Kidney (tissue), 14 donors: Measurements from ENCODE around the gene HCAR2. TPM values are rescaled to one million over a fixed set of nuclear protein-coding genes. Genes with fewer than 3 reads are reported as not detected.

Experiments used
- DNase-seq, 5 donors: peaks; one replicate each; pipeline ENCODE4 v3.0.0-alpha.2; 2013 to 2020
- FAIRE-seq: peaks from 2 replicates; lab custom pipeline; 2012; peaks lifted over from hg19 to GRCh38; lab: Jason Lieb, UNC
- H3K27ac ChIP-seq, 2 donors: one replicate each; pipeline ENCODE4 v1.7.0; 2013; ENCODE audit warnings: low read depth in 2 of 2, low read length in 2 of 2, inconsistent platforms in 1 of 2
- H3K27me3 ChIP-seq: one replicate; pipeline ENCODE4 v1.7.1; 2013; ENCODE audit warnings: low read length, inconsistent platforms; ENCODE audit not compliant: control insufficient read depth, insufficient read depth
- H3K36me3 ChIP-seq, 3 donors: one replicate each; pipeline versions ENCODE4 v1.7.0 to v1.7.1; 2013; ENCODE audit warnings: low read length in 3 of 3, control low read depth in 1 of 3, inconsistent platforms in 1 of 3; ENCODE audit not compliant: insufficient read depth in 3 of 3, control insufficient read depth in 2 of 3
- H3K4me1 ChIP-seq, 3 donors: one replicate each; pipeline versions ENCODE4 v1.7.0 to v1.7.1; 2013; ENCODE audit warnings: low read length in 3 of 3, inconsistent platforms in 1 of 3, low read depth in 1 of 3; ENCODE audit not compliant: control insufficient read depth in 2 of 3, insufficient read depth in 2 of 3
- H3K4me3 ChIP-seq, 3 donors: one replicate each; pipeline versions ENCODE4 v1.7.0 to v1.8.1; 2013; ENCODE audit warnings: low read length in 3 of 3, control low read depth in 1 of 3, inconsistent platforms in 1 of 3
- H3K9ac ChIP-seq, 3 donors: one replicate each; pipeline versions ENCODE4 v1.7.0 to v1.7.1; 2013; ENCODE audit warnings: low read length in 3 of 3, control low read depth in 1 of 3, inconsistent platforms in 1 of 3
- H3K9me3 ChIP-seq, 3 donors: one replicate each; pipeline versions ENCODE4 v1.7.0 to v1.7.1; 2013; ENCODE audit warnings: low read length in 3 of 3, control low read depth in 1 of 3, inconsistent platforms in 1 of 3; ENCODE audit not compliant: control insufficient read depth in 2 of 3, insufficient read depth in 1 of 3
- CTCF ChIP-seq: IDR thresholded peaks from 3 replicates; pipeline ENCODE4 v1.5.1; 2012; ENCODE audit warnings: mild to moderate bottlenecking, moderate library complexity, borderline replicate concordance; ENCODE audit not compliant: insufficient read depth; ENCODE audit errors: extremely low read depth
- intact Hi-C: fragments of 100-400 bp; cut with DNase I; formaldehyde crosslinking; loops from one replicate; pipeline ENCODE4 v1.11.1; 2022
- polyA plus RNA-seq: library from polyadenylated mRNA; stranded (reverse); fragments of 350-450 nt; fragmentation: Illumina TruSeq; extraction: RNeasy Lipid Tissue Mini Kit (QIAGEN cat#74804); gene quantifications from one replicate; pipeline ENCODE4 v1.2.3, GENCODE V29; 2014; ENCODE audit warnings: low read depth, low replicate concordance; ENCODE audit not compliant: insufficient read depth
- total RNA-seq: library from RNA; stranded (reverse); fragmentation: NEBNext Ultra II Directional; extraction: Animal tissue kit (Norgen Biotek cat#: 25700); gene quantifications from one replicate; pipeline ENCODE4 v1.2.1, GENCODE V29; 2021
- donor health status: control.
- donor health status: control.
- donor health status: control.
- donor health status: control.
- donor health status: control.
- donor health status: DM: yes; HTN: yes; CAD: no.
- donor health status: Normal renal cell carcinoma (clear cell type).

Gene HCAR2
- total and polyA plus RNA-seq, 2 donors from 2014 or later: not detected

GRCh38 chr12:122669397-122670070, 33.6 kb downstream of the HCAR2 start:
- Histone ChIP-seq H3K9ac (no peak overlapping the region), H3K4me1 (no peaks in the 10 kb centered on the region), H3K9me3 (no peaks in the 10 kb centered on the region), H3K4me3 (no peak overlapping the region), H3K27me3 (no peaks in the 10 kb centered on the region), H3K36me3 (no peaks in the 10 kb centered on the region), H3K27ac (no peak overlapping the region)
- FAIRE-seq (no peak), DNase-seq (no peak)
- TF ChIP-seq CTCF: no peak
- intact Hi-C loops: no loop called here

GRCh38 chr12:122668268-122668667, 34.9 kb downstream of the HCAR2 start:
- FAIRE-seq (no peak), DNase-seq (no peak)
- no peaks in the 10 kb centered on the region for H3K4me1 ChIP-seq
- no peak overlapping the region for H3K9ac ChIP-seq
- H3K27ac ChIP-seq: no peak overlapping the region
- TF ChIP-seq CTCF: no peak
- H3K27me3 ChIP-seq: no peaks in the 10 kb centered on the region
- H3K9me3 ChIP-seq: no peaks in the 10 kb centered on the region
- H3K4me3 ChIP-seq: no peak overlapping the region
- intact Hi-C loops: no loop called here
- no peaks in the 10 kb centered on the region for H3K36me3 ChIP-seq

- Histone ChIP-seq H3K27ac (no peak overlapping the region), H3K9ac (no peak overlapping the region), H3K36me3 (no peaks in the 10 kb centered on the region), H3K27me3 (no peaks in the 10 kb centered on the region), H3K4me3 (no peak overlapping the region), H3K9me3 (no peaks in the 10 kb centered on the region), H3K4me1 (no peaks in the 10 kb centered on the region)
- FAIRE-seq (no peak), DNase-seq (no peak)
- no peak for TF ChIP-seq CTCF
- intact Hi-C loops: no loop called here
These were observed 37.4 kb downstream of the HCAR2 start for GRCh38 chr12:122665759-122666158.

- Histone ChIP-seq H3K9me3 (no peaks in the 10 kb centered on the region), H3K4me3 (no peak overlapping the region), H3K27me3 (no peaks in the 10 kb centered on the region), H3K9ac (no peak overlapping the region), H3K27ac (no peak overlapping the region), H3K4me1 (no peaks in the 10 kb centered on the region), H3K36me3 (no peaks in the 10 kb centered on the region)
- intact Hi-C loops: no loop called here
- DNase-seq: no peak
- no peak for TF ChIP-seq CTCF
- no peak for FAIRE-seq
These were observed 37.8 kb downstream of the HCAR2 start for GRCh38 chr12:122665349-122665748.
